ENCODE results near the gene MRPL30. TPM values are rescaled to one million over a fixed set of nuclear protein-coding genes. Genes with fewer than 3 reads are reported as not detected.
A peak's percentile ranks its signal among the peaks of the same experiment; 100 is the strongest.
"Not testable (repeated sequence)": the region's sequence is repeated elsewhere in the genome, so short reads cannot be mapped to it uniquely, and the experiment has no call there.

The MRPL30 gene
- 29.0 and 31.2 TPM in 2 replicates for total RNA-seq

GRCh38 chr2:99180755-99181623, at the start of gene MRPL30, which contains the start of gene MITD1:
TSS of gene MRPL30 (plus strand) at chr2:99181184. CDS start at chr2:99186204, 5,020 bp downstream.
TSS of gene MITD1 (minus strand) at chr2:99181058. CDS start at chr2:99180981, 77 bp downstream.
- intact Hi-C loops (cut with micrococcal nuclease), result loop anchor here (1.0 to 10.0 kb wide), 8 partner anchors 27 to 1824 kb away; partner anchors contain the start of genes C2orf15, COA5, COX5B and LIPT1
- Mint-ChIP-seq H3K4me3 (peak within 1 kb of the TSS; percentile 100), H3K4me1 (peaks cover 43% of the 10 kb centered on the region), H3K27me3 (no peaks in the 10 kb centered on the region), H3K9me3 (no peaks in the 10 kb centered on the region), H3K27ac (peak within 1 kb of the TSS; percentile 97), H3K36me3 (ENCODE audit: low read depth) (peaks cover 20% of the 10 kb centered on the region)
- DNase-seq, result peak; percentile 97

- intact Hi-C loops (cut with micrococcal nuclease); H3K36me3 Mint-ChIP-seq (ENCODE audit: low read depth); H3K4me3 Mint-ChIP-seq; H3K4me1 Mint-ChIP-seq; H3K27ac Mint-ChIP-seq; DNase-seq: not testable (repeated sequence)
- H3K27me3 Mint-ChIP-seq, result peaks cover 24% of the 10 kb centered on the region
- peaks cover 14% of the 10 kb centered on the region for H3K9me3 Mint-ChIP-seq
These were observed 45.9 kb upstream of the MRPL30 start for GRCh38 chr2:99135044-99135556.

DNA sequence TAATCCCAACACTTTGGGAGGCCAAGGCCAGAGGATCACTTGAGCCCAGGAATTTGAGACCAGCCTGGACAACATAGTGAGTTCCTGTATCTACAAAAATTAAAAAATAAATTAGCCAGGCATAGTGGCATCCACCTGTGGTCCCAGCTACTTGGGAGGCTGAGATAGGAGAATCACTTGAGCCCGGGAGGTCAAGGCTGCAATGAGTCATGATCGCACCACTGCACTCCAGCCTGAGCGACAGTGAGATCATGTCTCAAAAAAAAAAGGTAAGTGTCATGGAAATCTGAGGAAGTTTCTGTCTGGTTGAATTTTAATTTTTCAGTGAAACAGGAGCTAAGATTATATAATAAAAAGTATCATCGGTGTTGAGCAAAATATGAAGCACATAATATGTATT, 42.0 kb upstream of the MRPL30 start:
- Mint-ChIP-seq H3K27me3 (peaks cover 29% of the 10 kb centered on the region), H3K9me3 (no peaks in the 10 kb centered on the region), H3K4me3 (no peak overlapping the region), H3K27ac (no peak overlapping the region), H3K4me1 (peaks cover 22% of the 10 kb centered on the region), H3K36me3 (ENCODE audit: low read depth) (no peaks in the 10 kb centered on the region)
- DNase-seq, result no peak
- intact Hi-C loops (cut with micrococcal nuclease), result no loop called here

DNA sequence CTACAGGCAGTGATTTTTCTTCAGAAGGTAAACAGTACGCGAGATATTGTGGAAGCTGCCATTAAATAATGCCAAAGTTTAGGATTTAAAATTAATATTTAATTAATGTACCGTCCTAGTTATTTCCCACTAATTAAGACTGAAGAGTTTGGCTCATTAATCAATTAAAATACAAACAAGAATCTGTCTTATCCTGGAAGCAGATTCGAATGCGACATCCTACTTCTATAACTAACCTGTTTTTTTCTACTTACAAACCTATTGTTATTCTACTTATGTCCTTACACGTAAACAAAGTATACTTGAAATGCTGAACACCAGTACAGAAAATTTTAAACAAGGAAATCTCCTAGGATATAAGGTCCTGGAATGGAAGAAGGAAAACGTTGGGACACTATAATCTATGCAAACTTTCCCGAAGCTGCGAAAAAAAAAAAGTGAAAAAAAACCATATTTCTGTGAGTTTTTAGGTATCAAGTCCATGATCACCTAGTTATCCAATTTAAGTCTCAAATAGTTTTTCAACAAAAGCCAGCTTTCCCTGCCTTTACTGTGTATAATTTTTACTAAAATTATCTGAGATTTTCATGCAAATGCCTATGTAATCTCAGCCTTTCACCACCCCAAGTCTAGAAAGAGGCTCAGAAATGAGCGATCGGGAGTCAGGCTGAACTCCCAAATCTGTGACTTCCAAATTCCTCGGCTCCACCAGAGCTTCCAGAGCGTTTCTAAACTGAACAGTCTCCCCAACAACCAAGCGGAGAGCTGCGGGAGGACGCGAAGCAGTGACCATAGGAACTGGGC, 40.7 kb upstream of the MRPL30 start:
- H3K36me3 Mint-ChIP-seq (ENCODE audit: low read depth), result no peaks in the 10 kb centered on the region
- intact Hi-C loops (cut with micrococcal nuclease), result loop anchor here (2.0 kb wide), 1 partner anchor 351 kb away; the partner anchor contains the start of gene REV1
- peaks cover 22% of the 10 kb centered on the region for H3K4me1 Mint-ChIP-seq
- H3K27ac Mint-ChIP-seq, result peak overlapping the region; percentile 91
- no peak for DNase-seq
- peaks cover 29% of the 10 kb centered on the region for H3K27me3 Mint-ChIP-seq
- H3K9me3 Mint-ChIP-seq, result no peaks in the 10 kb centered on the region
- H3K4me3 Mint-ChIP-seq, result peak overlapping the region; percentile 95

GRCh38 chr2:99140860-99141109, 40.2 kb upstream of the MRPL30 start:
- H3K9me3 Mint-ChIP-seq, result no peaks in the 10 kb centered on the region
- intact Hi-C loops (cut with micrococcal nuclease), result loop anchor here (1.0 to 2.0 kb wide), 4 partner anchors 14 to 350 kb away; partner anchors contain the start of genes LIPT1, MITD1, MRPL30 and REV1
- H3K27ac Mint-ChIP-seq, result peak overlapping the region; percentile 91
- peaks cover 29% of the 10 kb centered on the region for H3K27me3 Mint-ChIP-seq
- peaks cover 22% of the 10 kb centered on the region for H3K4me1 Mint-ChIP-seq
- H3K4me3 Mint-ChIP-seq, result peak overlapping the region; percentile 95
- no peaks in the 10 kb centered on the region for H3K36me3 Mint-ChIP-seq (ENCODE audit: low read depth)
- no peak for DNase-seq

DNA sequence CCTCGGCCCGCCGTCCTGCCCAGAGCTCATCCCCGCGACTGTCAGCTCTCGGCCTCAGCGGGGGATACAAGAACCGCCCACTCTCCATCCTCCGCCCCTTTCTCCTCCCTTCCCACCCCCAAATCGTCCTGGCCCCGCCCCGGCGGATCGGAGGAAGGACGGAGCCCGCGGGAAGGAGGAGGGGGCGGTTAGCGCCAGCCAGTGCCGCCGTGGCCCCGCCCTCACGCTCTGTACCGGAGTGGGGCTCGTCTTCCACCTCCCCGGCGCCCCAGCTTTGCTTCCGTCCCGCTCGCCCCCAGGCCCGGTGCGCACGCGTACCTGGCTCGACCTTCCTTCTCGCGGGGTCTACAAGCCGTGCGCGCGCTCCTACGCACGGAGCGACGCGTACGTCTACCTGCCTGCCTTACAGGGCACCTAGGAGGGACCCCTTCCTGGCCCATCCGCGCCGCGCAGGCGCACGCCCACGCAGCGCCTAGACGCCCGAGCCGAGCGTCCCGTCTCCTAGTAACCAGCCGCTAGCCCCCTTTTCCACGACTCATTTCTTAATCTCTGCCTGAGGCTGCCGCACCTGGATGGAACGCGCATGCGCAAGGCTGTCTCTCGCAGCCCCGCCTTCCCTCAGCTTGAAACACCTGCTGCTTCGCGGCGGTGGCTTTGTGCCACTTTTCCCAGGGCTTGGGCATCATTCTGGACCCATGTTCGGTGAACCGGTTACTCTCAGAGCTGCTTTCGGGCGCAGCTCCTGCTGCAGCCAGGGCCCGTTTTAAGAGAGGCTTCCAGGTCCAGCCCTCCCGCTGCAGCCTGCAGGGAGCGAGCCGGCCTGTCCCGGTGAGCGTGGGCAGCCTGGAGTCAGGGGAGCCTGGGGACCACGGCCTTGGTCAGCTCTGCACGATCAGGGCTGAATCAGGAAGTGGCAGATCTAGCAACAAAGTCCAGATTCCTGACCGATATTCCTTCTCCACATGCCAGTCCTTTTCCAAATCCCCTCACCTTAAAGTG, 39.6 kb upstream of the MRPL30 start, which contains the start of gene C2orf15:
C2orf15 (plus strand) TSS at position 598 of the 999 bp plus-strand sequence. CDS start 8,852 bp downstream, outside the sequence.
- Mint-ChIP-seq H3K36me3 (ENCODE audit: low read depth) (no peaks in the 10 kb centered on the region), H3K4me3 (peak within 1 kb of the TSS; percentile 95), H3K27ac (peak within 1 kb of the TSS; percentile 91), H3K4me1 (peaks cover 22% of the 10 kb centered on the region), H3K27me3 (peaks cover 29% of the 10 kb centered on the region), H3K9me3 (no peaks in the 10 kb centered on the region)
- DNase-seq, result peak; percentile 98
- intact Hi-C loops (cut with micrococcal nuclease), result loop anchor here (1.0 to 2.0 kb wide), 4 partner anchors 13 to 349 kb away; partner anchors contain the start of genes LIPT1, MITD1, MRPL30 and REV1

DNA sequence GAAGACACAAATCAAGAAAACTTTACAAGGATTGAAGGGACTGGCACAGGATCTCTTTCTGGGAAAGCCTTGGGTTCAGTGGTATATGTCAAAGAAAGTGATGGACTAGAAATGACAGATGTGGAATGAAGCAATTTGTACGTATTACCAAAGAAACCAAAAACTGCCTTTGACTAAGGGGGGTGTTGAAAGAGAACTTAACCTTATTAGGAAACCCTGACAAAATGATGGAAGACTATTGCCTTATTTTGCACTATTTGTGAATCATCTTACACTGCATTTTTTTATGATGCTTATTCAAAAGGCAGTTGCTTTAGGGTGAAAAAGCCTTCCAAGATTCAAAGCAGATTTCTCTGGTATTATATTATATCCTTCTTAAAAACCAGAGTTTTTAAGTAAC, 30.3 kb upstream of the MRPL30 start:
- no peak for DNase-seq
- Mint-ChIP-seq H3K4me3 (no peak overlapping the region), H3K36me3 (ENCODE audit: low read depth) (peaks cover 6% of the 10 kb centered on the region), H3K4me1 (peaks cover 21% of the 10 kb centered on the region), H3K27me3 (no peaks in the 10 kb centered on the region), H3K27ac (no peak overlapping the region), H3K9me3 (no peaks in the 10 kb centered on the region)
- intact Hi-C loops (cut with micrococcal nuclease), result loop anchor here (10.0 kb wide), 2 partner anchors 486 to 706 kb away; partner anchors contain the start of gene INPP4A

DNA sequence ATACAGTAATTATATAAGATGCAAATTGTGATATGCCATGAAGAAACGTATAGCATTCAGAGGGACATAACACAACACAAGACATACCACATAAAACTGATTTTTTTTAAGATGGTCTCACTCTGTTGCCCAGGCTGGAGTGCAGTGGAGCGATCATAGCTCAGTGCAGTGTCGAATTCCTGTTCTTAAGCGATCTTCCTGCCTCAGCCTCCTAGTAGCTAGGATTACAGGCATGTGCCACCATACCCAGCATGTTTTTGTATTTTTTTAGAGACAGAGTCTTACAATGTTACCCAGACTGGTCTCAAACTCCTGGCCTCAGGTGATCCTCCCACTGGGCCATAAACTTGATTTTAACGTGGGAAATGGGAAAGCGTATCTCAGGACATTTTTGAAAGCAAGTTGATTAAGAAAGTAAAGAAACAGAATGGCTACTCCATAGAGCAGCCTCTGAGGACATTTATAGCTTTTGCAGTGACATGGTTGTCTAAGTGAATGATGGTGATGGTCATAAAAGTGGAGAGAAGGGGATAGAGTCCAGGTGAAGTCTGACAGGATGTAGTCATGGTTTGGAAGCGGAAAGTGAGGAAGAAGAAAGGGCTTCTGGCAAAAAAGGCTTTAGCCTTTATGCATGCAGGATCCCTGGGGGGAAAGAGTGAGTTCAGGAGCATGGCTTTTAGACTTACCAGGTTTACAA, 28.6 kb upstream of the MRPL30 start:
- DNase-seq, result no peak
- intact Hi-C loops (cut with micrococcal nuclease), result loop anchor here (10.0 kb wide), 2 partner anchors 488 to 708 kb away; partner anchors contain the start of gene INPP4A
- H3K9me3 Mint-ChIP-seq, result no peaks in the 10 kb centered on the region
- no peak overlapping the region for H3K27ac Mint-ChIP-seq
- H3K36me3 Mint-ChIP-seq (ENCODE audit: low read depth), result peaks cover 10% of the 10 kb centered on the region
- H3K27me3 Mint-ChIP-seq, result no peaks in the 10 kb centered on the region
- H3K4me1 Mint-ChIP-seq, result peaks cover 31% of the 10 kb centered on the region
- no peak overlapping the region for H3K4me3 Mint-ChIP-seq

- Mint-ChIP-seq H3K9me3 (no peaks in the 10 kb centered on the region), H3K36me3 (ENCODE audit: low read depth) (peaks cover 16% of the 10 kb centered on the region), H3K4me3 (no peak overlapping the region), H3K4me1 (peaks cover 35% of the 10 kb centered on the region), H3K27ac (peak overlapping the region; percentile 83), H3K27me3 (no peaks in the 10 kb centered on the region)
- peak; percentile 65 for DNase-seq
- intact Hi-C loops (cut with micrococcal nuclease), result loop anchor here (1.0 to 10.0 kb wide), 4 partner anchors 13 to 709 kb away; partner anchors contain the start of genes C2orf15, INPP4A, MITD1 and MRPL30
These were observed 26.9 kb upstream of the MRPL30 start for GRCh38 chr2:99153921-99154604.

- intact Hi-C loops (cut with micrococcal nuclease), result loop anchor here (1.0 to 10.0 kb wide), 5 partner anchors 14 to 710 kb away; partner anchors contain the start of genes C2orf15, INPP4A, MITD1 and MRPL30
- Mint-ChIP-seq H3K4me3 (no peak within 1 kb of the TSS), H3K9me3 (no peaks in the 10 kb centered on the region), H3K27ac (peak within 1 kb of the TSS; percentile 83), H3K36me3 (ENCODE audit: low read depth) (peaks cover 19% of the 10 kb centered on the region), H3K27me3 (no peaks in the 10 kb centered on the region), H3K4me1 (peaks cover 35% of the 10 kb centered on the region)
- DNase-seq, result peak; percentile 98
These were observed 26.1 kb upstream of the MRPL30 start, which contains the start of the genes LIPT1 and TSGA10 for GRCh38 chr2:99154643-99155536. TSS of gene LIPT1 (plus strand) at chr2:99154967. CDS start at chr2:99161958, 6,991 bp downstream. TSS of gene TSGA10 (minus strand) at chr2:99154942. CDS start at chr2:99109439, 45,503 bp downstream.

DNA sequence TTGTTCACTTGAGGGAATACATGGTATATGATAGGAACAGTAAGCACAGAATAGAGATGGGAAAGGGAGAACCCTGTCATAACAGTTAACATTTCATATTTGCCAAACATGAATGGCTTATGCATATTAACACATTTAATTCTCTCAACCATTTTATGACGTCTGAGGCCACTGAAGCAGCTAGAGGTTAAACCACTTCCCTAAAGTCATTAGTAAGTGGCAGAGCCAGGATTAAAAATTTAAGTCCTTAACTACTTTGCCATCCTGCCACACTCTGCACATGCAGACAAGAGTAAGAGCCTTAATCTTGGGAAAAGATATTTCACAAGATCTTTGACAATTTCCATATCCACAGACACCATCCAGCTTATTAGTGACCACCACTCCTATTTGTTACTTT, 24.1 kb upstream of the MRPL30 start:
- peaks cover 18% of the 10 kb centered on the region for H3K36me3 Mint-ChIP-seq (ENCODE audit: low read depth)
- no peak overlapping the region for H3K4me3 Mint-ChIP-seq
- intact Hi-C loops (cut with micrococcal nuclease), result loop anchor here (10.0 kb wide), 2 partner anchors 492 to 712 kb away; partner anchors contain the start of gene INPP4A
- H3K27ac Mint-ChIP-seq, result no peak overlapping the region
- DNase-seq, result no peak
- H3K4me1 Mint-ChIP-seq, result peaks cover 31% of the 10 kb centered on the region
- H3K9me3 Mint-ChIP-seq, result no peaks in the 10 kb centered on the region
- H3K27me3 Mint-ChIP-seq, result no peaks in the 10 kb centered on the region

Measured in activated CD4-positive, alpha-beta T cell treated with anti-CD3 and anti-CD28 coated beads, Interleukin-2, amount 10 ng/mL, durations not matched to agents 24 days and 14 days (primary cell).